Stimulated activated CD4-positive, alpha-beta T cell treated with anti-CD3 and anti-CD28 coated beads, TNF-alpha, amount 100 ng/mL, for 1 hour (primary cell): Measurements from ENCODE around the gene LTBP1.

Source experiments
- DNase-seq, 3 donors: peaks; one replicate each; pipeline ENCODE4 v3.0.0-alpha.2; 2020; ENCODE audit warnings: low read depth in 3 of 3, low spot score in 1 of 3

The LTBP1 gene

DNA sequence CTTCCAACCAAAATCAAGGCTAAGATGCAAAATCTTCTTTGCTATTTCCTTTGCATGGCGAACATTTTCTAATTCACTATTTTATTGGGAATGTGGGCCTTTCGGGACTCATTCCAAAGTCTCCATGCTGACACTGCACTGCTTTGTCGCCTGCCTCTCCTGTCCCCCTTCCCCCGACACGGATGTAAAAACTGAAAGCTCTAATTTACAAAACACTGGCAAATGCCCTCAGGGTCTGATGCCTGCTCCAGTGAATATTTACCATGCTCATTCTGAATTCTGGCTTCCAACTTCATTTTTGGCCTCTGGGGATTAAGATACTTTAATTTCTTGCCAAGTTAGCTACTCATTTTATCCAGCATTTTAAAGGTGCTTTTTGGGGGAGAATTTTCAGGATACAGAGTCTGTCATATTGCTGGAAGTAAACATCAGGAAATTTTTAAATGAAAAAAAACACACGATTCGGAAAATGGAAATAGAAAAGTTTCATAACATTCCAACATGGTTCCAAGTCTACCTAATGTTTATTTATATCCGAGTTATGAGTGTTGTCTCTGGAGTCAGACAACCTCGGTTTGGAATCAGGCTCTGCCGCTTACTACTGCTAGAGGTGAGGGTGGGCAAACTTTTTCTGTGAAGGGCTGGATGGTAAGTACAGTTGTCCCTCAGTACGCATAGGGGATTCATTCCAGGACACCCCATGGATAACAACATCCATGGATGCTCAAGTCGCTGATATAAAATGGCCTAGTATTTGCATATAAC, 14.6 kb upstream of the LTBP1 start:
- DNase-seq: no peak

DNA sequence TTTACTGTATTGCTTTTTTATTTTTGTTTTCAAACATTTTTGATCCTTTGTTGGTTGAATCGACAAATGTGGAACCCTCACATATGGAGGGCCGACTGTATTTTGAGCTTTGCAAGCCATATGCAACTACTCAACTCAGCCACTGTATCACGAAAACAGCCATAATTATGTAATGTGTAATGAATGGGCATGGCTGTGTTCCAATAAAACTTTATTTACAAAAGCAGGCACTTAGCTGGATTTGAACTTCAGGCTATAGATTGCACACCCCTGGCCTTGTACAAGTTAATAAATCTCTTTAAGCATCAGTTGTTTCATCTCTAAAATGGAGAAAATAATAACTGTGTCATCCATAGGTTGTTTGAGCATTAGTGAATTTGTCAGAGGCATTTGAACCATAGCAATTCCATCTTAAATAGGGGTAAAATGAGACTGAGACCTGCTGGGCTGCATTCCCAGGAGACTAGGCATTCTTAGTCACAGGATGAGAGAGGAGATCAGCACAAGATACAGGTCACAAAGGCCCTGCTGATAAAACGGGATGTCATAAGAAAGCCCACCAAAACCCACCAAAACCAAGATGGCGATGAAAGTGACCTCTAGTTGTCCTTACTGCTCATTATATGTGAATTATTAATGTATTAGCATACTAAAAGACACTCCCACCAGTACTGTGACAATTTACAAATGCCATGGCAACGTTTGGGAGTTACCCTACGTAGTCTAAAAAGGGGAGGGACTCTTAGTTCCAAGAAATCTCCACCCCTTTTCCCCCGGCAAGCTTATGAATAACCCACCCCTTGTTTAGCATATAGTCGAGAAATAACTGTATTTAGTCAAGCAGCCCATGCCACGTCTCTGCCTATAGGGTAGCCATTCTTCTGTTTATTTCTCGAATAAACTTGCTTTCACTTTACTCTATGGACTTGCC, 13.7 kb upstream of the LTBP1 start:
- DNase-seq: no peak

DNA sequence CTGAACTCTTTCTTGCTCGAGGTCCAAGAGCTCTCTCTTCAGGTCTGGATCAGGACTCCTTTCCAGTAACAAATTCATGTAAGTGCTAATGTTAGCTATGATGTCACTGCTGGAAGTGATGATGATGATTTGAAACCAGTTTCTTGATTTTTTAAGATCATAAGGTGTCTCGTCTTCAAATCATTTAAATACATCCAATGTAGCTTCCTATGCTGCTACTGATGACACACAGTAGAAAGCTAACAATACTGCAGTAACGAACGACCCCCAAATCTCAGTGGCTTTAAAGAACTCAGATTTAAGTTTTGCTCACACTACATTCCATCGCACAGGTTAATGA, 13.0 kb upstream of the LTBP1 start:
- DNase-seq: no peak

DNA sequence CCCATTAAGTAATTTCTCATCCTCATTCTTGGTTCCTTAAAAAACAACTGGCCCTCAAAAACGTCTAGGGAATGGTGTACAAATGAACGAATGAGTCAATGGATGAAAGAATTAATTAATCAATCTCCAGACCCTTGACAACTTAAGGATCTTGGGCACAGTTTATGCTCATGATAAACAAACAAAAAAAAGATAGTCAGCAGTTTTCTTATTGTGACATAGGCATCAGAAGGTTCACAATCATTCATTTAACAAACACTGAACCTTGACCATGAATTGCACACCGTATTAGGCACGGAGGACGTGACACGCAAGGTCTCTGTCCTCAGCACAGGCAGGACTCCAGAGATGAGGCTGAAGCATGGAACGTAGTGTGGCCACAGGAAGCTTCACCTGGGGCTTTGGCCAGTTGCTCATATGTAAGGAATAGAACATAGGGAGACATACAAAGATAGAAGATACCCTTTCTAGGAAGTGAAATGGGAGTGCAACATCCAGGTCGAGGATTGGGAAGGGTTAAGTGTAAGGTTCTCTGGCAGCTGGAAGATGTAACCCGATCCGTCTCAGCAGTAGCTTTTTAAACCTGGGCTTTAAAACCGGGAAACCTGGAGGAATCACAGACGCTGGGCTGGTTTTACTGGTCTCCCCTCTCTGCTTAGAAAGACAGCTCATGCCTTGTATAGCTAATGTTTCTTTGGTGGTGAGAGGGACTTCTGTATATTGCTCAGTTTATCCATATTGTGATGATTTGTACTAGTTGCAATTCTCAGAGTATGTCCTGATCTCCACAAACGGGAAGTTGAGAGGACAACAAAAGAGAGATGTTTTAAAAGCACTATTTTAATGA, 8.9 kb upstream of the LTBP1 start:
- no peak for DNase-seq

DNA sequence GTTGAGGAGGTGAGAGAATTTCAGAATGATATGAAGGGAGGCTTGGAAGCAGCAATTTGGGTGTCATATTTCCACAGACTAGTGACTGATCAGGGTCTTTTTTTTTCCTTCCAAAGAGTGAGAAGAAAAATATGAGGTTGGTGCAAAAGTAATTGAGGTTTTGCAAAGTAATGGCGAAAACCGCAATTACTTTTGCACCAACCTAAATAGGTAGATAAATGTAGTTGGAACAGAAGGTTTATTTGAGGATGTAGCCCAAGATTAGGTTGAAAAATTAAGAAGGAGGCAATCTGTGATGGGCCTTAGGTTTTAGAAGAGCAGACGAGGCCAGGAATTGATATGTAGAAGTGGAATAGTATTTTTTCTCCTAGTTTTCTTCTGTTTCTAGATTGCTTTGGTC, 7.8 kb upstream of the LTBP1 start:
- no peak for DNase-seq

DNA sequence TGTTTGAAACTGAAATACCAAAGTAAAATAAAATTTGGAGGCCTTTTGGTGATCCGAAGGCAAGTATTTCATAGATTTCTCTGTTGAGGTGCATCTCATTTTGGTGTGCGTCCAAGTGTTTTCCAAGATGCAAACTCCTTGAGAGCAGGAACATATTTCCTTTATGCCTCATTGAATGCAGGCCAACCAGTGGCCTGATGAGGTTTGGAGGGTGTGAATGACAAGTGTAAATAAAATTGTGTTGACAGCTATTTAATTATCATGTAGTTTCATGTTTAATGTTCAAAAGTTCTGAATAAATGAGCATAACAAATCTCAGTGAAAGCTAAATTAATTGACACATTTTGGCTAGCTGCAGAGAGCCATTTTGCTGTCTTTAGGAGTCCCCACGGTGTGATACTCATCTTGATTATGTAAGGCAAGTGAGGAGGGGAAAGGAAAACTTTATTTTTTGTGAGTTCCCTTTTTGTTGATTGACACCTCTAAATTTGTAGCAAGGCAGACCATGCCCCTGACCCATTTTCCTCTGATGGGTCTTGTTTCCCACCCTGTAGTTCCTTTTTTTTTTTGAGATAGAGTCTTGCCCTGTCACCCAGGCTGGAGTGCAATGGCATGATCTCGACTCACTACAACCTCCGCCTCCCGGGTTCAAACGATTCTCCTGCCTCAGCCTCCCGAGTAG, 6.3 kb upstream of the LTBP1 start:
- DNase-seq: no peak

DNA sequence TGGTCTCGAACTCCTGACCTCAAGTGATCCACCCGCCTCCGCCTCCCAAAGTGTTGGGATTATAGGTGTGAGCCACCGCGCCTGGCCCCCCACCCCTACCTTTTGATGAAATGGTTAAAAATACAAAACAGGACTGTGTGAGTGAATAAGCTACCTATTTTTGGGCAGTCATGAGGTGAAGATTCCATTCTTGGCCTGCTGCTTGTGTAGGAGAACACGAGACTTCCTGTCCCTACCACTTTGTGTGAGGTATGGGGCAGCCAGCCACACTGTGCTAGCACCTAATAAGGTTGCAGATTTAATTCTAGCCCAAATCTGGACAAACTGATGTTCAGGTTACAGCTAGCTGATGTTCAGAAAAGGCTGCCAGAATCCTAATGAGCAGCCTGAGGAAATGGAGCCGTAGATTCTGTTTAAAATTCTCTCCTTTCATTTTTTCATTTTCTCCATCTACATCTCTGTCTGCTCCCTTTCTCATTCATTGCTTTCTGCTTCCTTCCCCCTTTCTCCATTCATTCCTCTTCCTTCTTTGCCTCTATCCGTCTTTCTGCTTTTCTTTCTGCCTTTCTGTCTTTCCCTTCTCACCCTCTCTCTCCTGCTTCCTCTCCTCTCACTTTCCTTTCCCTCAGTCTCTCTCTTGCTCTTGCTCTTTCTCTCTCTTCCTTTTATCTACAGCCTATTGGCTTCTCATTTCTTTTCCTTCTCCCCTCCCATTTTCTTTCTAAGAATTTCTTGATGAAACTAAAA, 4.6 kb upstream of the LTBP1 start:
- no peak for DNase-seq

DNA sequence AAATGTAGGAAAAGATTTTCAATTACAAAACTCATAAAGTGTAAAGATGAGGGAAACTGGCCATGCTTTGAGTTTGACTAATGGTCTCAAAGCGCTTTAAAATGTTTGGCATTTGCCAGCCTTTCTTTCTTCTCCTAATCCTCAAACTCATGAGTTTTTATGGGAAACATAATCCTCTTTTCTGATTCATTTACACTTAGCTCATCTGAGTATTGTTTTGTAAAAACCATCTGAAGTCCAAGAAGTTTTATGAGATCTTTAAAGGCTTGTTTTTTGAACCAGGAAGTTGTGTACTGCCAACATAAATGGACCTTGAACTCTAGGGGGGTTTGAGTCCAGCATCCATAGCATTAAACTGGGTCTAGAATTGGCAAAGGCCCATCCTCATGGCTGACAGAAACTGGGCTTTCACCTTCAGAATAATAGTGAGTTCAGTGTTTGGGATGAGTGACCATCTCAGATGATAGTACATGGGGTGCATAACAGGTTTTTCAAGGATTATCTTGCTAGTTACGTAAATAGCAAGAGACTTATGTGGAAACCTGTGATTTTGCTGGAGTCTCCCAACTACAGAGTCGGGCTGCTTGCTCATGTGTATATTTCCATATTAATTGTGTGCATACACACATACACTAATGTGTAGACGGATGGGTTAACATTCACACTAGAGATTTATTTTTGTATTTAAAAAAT, 3.8 kb upstream of the LTBP1 start:
- DNase-seq: no peak

DNA sequence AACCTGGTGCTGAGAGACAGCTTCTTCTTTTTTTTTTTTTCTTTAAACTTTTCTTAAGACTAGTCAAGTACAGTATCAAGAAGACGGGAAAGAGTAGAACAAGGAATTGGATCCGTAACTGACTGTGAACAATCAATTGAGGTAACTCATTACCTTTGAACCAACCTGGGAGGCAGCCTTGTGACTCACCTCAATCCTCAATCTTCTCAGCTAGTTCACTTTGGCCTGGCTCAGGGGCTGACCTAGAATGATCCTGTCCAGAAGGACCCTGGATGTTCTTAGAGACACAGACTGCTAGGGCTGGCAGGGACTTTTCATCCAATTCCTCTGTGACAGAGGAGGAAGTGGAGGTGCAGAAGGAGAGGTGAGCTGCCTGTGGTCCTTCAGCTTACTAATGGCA, 1.5 kb upstream of the LTBP1 start:
- no peak for DNase-seq

DNA sequence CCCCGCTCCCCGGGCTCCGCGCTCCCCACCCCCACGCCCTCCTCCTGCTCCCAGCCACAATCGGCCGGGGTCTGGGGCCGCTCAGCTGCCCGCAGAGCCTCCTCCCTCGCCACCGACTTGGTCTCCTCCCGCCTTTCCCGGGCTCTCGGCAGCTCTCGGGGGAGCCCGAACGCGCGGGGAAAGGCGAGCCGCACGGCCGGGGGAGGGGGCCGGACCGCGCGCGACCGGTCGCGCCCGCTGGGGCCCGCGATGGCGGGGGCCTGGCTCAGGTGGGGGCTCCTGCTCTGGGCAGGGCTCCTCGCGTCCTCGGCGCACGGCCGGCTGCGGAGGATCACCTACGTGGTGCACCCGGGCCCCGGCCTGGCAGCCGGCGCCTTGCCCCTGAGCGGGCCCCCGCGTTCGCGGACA, 327 bp downstream of the LTBP1 start:
- no peak for DNase-seq

DNA sequence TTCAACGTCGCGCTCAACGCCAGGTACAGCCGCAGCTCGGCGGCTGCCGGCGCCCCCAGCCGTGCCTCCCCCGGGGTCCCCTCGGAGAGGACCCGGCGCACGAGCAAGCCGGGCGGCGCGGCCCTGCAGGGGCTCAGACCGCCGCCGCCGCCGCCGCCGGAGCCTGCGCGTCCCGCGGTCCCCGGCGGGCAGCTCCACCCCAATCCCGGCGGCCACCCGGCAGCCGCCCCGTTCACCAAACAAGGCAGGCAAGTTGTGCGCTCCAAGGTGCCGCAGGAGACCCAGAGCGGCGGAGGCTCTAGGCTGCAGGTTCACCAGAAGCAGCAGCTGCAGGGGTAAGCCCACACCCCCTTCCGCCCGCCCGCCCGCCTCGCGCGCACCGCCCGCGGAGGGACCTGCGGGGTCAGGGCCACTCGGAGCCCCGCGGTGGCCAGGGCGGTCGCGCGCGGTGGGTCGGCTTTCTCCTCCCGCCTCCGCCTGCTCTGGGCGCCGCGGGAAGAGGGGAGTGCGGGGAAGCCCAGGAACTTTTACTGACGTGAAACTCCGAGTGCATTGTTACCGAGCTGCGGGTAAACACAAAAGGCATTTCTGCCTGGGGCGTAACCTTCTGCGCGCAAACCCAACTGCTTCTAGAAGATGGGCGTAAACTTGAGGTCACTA, 861 bp downstream of the LTBP1 start:
- no peak for DNase-seq

DNA sequence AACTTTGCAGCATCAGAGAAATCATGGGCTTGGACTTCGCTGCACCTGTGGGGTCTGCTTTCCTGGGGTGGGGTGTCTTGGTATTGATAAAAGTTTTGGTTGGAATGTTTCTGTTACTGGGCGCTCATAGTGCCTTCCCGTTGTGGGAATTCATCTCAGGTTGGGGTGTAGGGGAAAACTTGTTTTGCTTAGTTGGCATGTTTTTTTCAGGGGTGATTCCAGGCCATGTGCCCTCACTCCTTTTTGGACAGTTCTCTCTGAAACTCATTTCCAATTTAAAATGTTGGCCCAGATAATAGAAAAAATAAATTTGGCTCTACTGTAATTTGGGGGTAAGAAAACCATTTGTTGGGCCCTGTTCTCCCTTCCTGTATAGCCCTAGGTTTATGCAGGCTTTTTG, 1.5 kb downstream of the LTBP1 start:
- no peak for DNase-seq

DNA sequence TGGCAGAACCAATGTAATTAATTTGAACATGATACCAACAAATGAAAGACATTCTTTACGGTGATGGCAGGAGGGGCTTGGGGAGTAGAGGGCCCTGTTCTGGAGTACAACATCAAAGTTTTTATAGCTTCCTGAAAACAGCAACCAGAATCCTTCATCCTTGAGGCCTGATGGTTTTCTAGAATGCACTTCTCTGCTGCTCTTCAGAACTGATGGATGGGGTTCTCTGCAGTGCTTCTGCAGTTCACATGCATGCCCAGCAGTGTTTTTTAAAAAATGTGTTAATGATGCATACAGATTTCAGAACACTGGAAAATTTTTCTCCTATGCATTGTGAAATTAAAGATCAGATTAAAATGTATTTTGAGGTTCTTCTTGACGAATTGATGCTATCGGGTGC, 2.5 kb downstream of the LTBP1 start:
- no peak for DNase-seq

DNA sequence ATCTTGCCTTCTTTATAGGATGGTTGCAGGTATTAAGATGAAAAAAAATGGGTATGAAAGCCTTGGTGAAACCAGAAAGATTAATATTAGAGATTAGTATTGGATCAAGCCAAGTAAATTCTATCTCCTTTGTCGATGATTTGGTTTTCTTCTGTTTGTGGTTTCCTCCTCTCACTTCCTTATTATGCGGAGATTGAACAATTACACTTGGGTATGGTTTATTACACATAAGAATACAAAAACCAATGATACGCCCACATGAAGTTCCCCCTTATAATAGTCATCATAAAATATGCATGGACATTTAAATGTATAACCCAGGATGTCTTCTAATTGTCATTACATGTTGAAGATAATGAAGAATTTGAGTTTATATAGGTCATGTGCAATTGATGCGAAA, 4.9 kb downstream of the LTBP1 start:
- DNase-seq: no peak

DNA sequence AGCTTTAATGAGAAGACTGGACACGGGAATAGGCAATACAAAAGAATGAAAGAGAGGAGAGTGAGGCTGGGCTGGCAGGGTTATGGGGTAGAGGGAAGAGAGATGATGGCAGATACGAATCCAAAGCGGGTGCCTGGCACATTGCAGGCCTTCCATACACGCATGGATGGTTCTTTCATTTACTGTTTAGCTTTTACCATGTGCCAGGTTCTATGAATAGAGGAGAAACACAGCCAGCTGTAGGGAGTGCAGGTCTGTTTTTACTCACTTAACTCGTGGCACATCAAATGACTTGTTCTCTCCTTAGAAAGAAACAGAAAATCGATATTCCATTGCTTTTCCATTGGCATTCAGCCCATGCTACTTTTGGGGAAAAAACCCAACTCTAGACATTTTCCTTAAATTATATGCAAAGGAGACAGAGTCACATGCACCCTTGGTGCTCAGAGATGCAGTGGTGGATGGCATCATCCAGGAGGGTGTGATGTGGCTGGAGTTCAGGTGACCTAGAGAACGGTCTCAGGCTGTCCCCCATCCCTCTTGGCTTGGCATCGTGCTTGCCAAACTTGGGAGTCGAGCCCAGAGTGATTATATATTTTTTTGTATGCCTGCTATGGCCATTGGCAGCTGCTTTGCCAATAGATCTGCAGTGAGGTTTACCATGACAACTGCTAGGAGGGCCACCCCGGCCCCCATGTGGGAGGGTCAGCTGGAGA, 6.2 kb downstream of the LTBP1 start:
- DNase-seq: no peak

DNA sequence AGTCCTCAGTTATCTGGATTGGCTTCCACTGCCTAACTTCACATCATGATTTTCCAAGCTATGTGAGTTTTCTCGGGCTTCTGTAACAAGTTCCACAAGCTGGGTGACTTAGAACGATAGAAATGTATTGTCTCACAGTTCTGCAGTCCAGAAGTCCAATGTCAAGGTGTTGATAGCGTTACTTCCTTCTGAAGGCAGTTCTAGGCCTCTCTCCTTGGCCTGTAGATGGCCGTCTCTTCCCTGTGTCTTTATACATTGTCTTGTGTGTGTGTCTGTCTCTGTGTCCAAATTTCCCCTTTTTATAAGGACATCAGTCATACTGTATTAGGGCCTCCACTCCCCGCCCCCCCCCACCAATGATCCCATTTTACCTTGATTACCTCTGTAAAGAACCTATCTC, 7.5 kb downstream of the LTBP1 start:
- no peak for DNase-seq

DNA sequence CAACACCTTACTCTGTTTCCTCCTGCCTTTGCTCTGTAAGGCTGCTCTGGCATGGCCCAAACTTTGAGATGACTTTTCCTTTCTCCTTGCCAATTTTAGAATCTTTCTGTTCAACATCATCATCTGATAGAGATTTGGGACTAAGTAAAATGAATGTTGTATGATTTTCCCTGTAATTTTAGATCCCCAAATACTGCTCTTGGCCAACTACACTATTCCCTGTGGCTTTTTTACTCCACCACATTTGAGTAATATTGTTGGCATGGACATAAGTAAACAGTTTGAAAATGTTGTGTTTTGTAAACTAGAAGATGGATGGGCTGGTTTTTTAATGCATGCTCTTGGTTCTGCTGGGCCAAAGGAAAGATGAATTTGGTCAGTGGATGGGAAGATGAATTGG, 12.1 kb downstream of the LTBP1 start:
- no peak for DNase-seq

DNA sequence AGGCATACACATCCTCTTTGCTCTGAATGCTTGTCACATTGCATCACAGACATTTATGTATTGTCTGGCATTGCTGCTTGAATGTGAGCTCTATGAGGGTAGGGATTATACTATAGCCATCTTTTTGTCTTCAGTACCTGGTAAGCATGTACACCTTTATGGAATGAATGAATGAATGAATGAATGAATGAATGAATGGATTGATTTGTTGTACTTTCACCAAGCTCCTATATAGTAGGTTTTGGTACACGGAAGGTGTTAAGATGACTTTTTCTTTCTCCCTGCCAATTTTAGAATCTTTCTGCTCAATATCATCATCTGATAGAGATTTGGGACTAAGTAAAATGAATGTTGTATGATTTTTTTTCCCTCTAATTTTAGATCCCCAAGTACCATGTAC, 13.5 kb downstream of the LTBP1 start:
- DNase-seq: no peak
